OCI-LY1 (cell line): Measurements from ENCODE around the gene SLU7.

ENCODE experiments used
- H2AFZ ChIP-seq: fragments of 200-600 bp; sonication (generic), shearing (Covaris generic); 2 replicates; pipeline ENCODE4 v1.6.0; 2014; ENCODE audit warnings: antibody characterized with exemption, mild to moderate bottlenecking, low read length
- H3F3A ChIP-seq: fragments of 200-600 bp; sonication (generic), shearing (Covaris generic); 2 replicates; pipeline ENCODE4 v1.6.0; 2014; ENCODE audit warnings: mild to moderate bottlenecking, antibody characterized with exemption, low read length, moderate library complexity; ENCODE audit not compliant: insufficient read depth
- H3K27ac ChIP-seq: fragments of 200-600 bp; sonication (generic); 2 replicates; pipeline ENCODE4 v1.5.1; 2014; ENCODE audit warnings: low read length, mixed run types, mild to moderate bottlenecking, low read depth; ENCODE audit not compliant: poor library complexity, severe bottlenecking
- H3K27me3 ChIP-seq: fragments of 200-600 bp; sonication (generic); 2 replicates; pipeline ENCODE4 v1.6.0; 2014; ENCODE audit warnings: antibody characterized with exemption, mild to moderate bottlenecking, low read length, moderate library complexity; ENCODE audit not compliant: insufficient read depth
- H3K36me3 ChIP-seq: fragments of 200-600 bp; sonication (generic); 2 replicates; pipeline ENCODE4 v1.6.1; 2014; ENCODE audit warnings: mild to moderate bottlenecking, antibody characterized with exemption, low read length, moderate library complexity, mixed read lengths; ENCODE audit not compliant: insufficient read depth
- H3K4me1 ChIP-seq: fragments of 200-600 bp; sonication (generic); 2 replicates; pipeline ENCODE4 v1.5.1; 2014; ENCODE audit warnings: mild to moderate bottlenecking, low read length, moderate library complexity; ENCODE audit not compliant: insufficient read depth, severe bottlenecking
- H3K4me2 ChIP-seq: fragments of 200-600 bp; sonication (generic), shearing (Covaris generic); 2 replicates; pipeline ENCODE4 v1.6.1; 2014; ENCODE audit warnings: low read length
- H3K4me3 ChIP-seq: fragments of 200-600 bp; sonication (generic); 2 replicates; pipeline ENCODE4 v1.5.1; 2014; ENCODE audit warnings: low read length, low read depth, mild to moderate bottlenecking, mixed read lengths; ENCODE audit not compliant: poor library complexity, severe bottlenecking
- H3K79me2 ChIP-seq: fragments of 200-600 bp; shearing (Covaris generic); 2 replicates; pipeline ENCODE4 v1.6.1; 2016; ENCODE audit warnings: mixed run types, low read length, mixed read lengths; ENCODE audit not compliant: insufficient read depth
- H3K9ac ChIP-seq: fragments of 200-600 bp; sonication (generic), shearing (Covaris generic); 2 replicates; pipeline ENCODE4 v1.6.1; 2014; ENCODE audit warnings: mild to moderate bottlenecking, low read length, mixed read lengths
- H3K9me2 ChIP-seq: fragments of 200-600 bp; sonication (generic), shearing (Covaris generic); 2 replicates; pipeline ENCODE4 v1.6.1; 2014; ENCODE audit warnings: low read depth, mild to moderate bottlenecking, low read length, mixed read lengths
- H3K9me3 ChIP-seq: fragments of 200-600 bp; shearing (Covaris generic); 2 replicates; pipeline ENCODE4 v1.6.1; 2014; ENCODE audit warnings: low read length, mixed read lengths
- H4K20me1 ChIP-seq: fragments of 200-600 bp; sonication (generic), shearing (Covaris generic); 2 replicates; pipeline ENCODE4 v1.6.0; 2016; ENCODE audit warnings: mild to moderate bottlenecking, low read length; ENCODE audit not compliant: insufficient read depth
- CTCF ChIP-seq: fragments of 200-600 bp; sonication (generic), shearing (Covaris generic); IDR thresholded peaks from 2 replicates; pipeline ENCODE4 v1.5.1; 2017; ENCODE audit warnings: mild to moderate bottlenecking, antibody characterized with exemption, low read length, moderate library complexity, mixed read lengths
- EZH2 ChIP-seq: fragments of 200-600 bp; sonication (generic), shearing (Covaris generic); IDR thresholded peaks from 2 replicates; pipeline ENCODE4 v1.8.0; 2017; ENCODE audit warnings: borderline replicate concordance, mixed run types, mild to moderate bottlenecking, antibody characterized with exemption, low read length, moderate library complexity, mixed read lengths

SLU7 gene

GRCh38 chr5:160367261-160367660 is 51.6 kb downstream of the SLU7 start:
- no peaks in the 10 kb centered on the region for H3K79me2 ChIP-seq
- no peaks in the 10 kb centered on the region for H3K36me3 ChIP-seq
- no peak overlapping the region for H3K9ac ChIP-seq

GRCh38 chr5:160366230-160366629 is 52.7 kb downstream of the SLU7 start:
- Histone ChIP-seq H3K4me1 (no peaks in the 10 kb centered on the region), H3K4me3 (no peak overlapping the region), H2AFZ (no peak overlapping the region), H3K27ac (no peak overlapping the region), H3K36me3 (no peaks in the 10 kb centered on the region), H3F3A (no peaks in the 10 kb centered on the region), H3K9me2 (no peaks in the 10 kb centered on the region), H3K9me3 (no peaks in the 10 kb centered on the region), H3K9ac (no peak overlapping the region), H3K79me2 (no peaks in the 10 kb centered on the region), H3K27me3 (no peaks in the 10 kb centered on the region), H3K4me2 (no peak overlapping the region), H4K20me1 (no peaks in the 10 kb centered on the region)
- TF ChIP-seq CTCF: no peak
- TF ChIP-seq EZH2: no peak

More at GRCh38 chr5:160367261-160367660, 51.6 kb downstream of the SLU7 start:
- Histone ChIP-seq H3K4me3 (no peak overlapping the region), H4K20me1 (no peaks in the 10 kb centered on the region), H2AFZ (no peak overlapping the region), H3F3A (no peaks in the 10 kb centered on the region), H3K9me2 (no peaks in the 10 kb centered on the region), H3K4me1 (no peaks in the 10 kb centered on the region), H3K4me2 (no peak overlapping the region), H3K27me3 (no peaks in the 10 kb centered on the region), H3K27ac (no peak overlapping the region), H3K9me3 (no peaks in the 10 kb centered on the region)
- TF ChIP-seq EZH2 (no peak), CTCF (no peak)

- no peaks in the 10 kb centered on the region for H3K79me2 ChIP-seq
- no peaks in the 10 kb centered on the region for H4K20me1 ChIP-seq
- no peak overlapping the region for H3K27ac ChIP-seq
- no peak overlapping the region for H3K4me2 ChIP-seq
- no peak overlapping the region for H3K9ac ChIP-seq
- 0 out of 2 replicates have a peak, but pooled peaks cover 4% of the 10 kb centered on the region for H3K27me3 ChIP-seq
- H3F3A ChIP-seq: no peaks in the 10 kb centered on the region
- no peaks in the 10 kb centered on the region for H3K9me2 ChIP-seq
- H3K4me1 ChIP-seq: no peaks in the 10 kb centered on the region
- H2AFZ ChIP-seq: no peak overlapping the region
- H3K4me3 ChIP-seq: no peak overlapping the region
- TF ChIP-seq EZH2: no peak
- no peak for TF ChIP-seq CTCF
- no peaks in the 10 kb centered on the region for H3K36me3 ChIP-seq
- no peaks in the 10 kb centered on the region for H3K9me3 ChIP-seq
Measured at GRCh38 chr5:160363660-160364395, 55.1 kb downstream of the SLU7 start.
